ENCODE measurements around the gene PPP2R2C.

The PPP2R2C gene

DNA sequence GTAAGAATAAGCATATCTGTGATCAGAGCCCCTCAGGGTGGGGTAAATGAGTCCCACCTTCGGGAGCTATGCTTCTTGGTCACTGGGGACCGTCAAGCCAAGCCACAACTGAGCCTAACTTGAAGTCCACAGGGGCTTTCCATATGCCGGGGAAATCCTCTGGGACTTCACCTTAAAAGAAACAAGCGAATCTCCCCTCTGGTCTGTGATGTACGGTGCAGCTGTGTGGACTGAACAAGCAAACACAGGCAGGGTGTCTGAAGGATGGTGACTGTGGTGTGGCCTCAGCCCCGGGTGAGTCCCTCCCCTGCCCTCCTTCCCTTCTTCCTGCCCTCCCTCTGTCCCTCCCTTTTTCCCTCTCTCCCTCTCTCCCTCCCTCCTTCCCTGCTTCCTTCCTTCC is 29.7 kb upstream of the PPP2R2C start:
- H3K4me3 ChIP-seq (ENCODE audit: low read depth, low read length) = no peak overlapping the region
- H3K36me3 ChIP-seq = no peaks in the 10 kb centered on the region
- peaks cover 4% of the 10 kb centered on the region; the same call in 1 of the 2 replicates for H3K27me3 ChIP-seq
- H3K4me1 ChIP-seq = no peaks in the 10 kb centered on the region
- TF ChIP-seq CTCF (IDR thresholded peaks at IDR 0.05; ENCODE audit: low read depth, low read length) = no peak
- H3K9me3 ChIP-seq = no peaks in the 10 kb centered on the region
- DNase-seq = no peak

DNA sequence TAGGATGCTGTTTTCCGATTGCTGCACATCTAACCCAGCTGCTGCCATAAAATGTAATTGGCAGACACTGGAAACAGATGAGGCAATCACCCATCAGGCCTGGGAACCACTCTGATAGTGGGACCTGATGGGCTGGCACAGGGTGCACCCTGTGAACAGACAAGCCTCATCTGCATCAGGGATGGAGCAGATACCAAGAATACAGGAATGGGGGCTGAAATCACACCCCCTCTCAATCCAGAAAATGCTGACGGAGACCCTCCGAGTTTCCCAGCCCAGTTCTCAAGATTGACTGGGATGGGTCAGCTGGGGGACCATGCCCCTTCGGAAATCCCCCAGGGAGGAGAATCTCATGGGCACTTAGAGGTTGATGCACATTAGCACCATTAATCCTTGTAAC is 28.8 kb upstream of the PPP2R2C start:
- Histone ChIP-seq H3K4me3 (ENCODE audit: low read depth, low read length) (no peak overlapping the region), H3K9me3 (no peaks in the 10 kb centered on the region), H3K36me3 (no peaks in the 10 kb centered on the region), H3K4me1 (no peaks in the 10 kb centered on the region), H3K27me3 (peaks cover 4% of the 10 kb centered on the region; the same call in 1 of the 2 replicates)
- no peak for TF ChIP-seq CTCF (IDR thresholded peaks at IDR 0.05; ENCODE audit: low read depth, low read length)
- no peak for DNase-seq

DNA sequence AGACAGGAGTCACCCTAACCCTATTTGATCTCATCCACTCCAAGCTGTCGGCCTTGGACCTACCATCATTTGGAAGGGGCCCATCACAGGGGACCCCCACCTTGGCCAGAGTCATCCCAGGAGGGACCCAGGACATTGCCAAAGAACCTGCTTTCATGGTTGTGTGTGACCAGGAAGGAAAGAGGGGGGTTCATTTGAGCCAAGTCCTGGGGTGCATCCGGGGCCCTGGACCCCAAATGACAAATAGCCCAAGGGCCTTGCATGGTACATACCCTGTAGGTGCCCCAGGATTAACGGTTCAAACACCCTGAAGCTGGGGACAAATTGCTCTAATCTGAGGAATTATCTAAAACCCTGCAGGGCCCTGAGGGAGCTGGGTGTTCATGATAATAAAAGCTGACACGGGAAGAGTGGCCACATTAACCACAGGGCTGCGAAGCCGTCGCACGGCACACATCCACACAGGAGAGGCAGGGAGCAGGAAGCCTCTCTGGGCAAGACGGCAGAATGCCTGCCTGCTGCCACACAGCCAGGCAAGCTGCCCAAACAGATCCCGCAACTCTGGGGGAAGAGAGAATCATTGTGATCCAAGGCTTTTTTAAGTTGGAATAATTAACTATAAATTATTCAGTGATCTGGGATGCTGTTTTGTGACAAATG is 28.2 kb upstream of the PPP2R2C start:
- H3K4me1 ChIP-seq = no peaks in the 10 kb centered on the region
- H3K36me3 ChIP-seq = no peaks in the 10 kb centered on the region
- no peaks in the 10 kb centered on the region for H3K9me3 ChIP-seq
- TF ChIP-seq CTCF (IDR thresholded peaks at IDR 0.05; ENCODE audit: low read depth, low read length) = no peak
- H3K27me3 ChIP-seq = peaks cover 4% of the 10 kb centered on the region; the same call in 1 of the 2 replicates
- no peak overlapping the region for H3K4me3 ChIP-seq (ENCODE audit: low read depth, low read length)
- DNase-seq = no peak

DNA sequence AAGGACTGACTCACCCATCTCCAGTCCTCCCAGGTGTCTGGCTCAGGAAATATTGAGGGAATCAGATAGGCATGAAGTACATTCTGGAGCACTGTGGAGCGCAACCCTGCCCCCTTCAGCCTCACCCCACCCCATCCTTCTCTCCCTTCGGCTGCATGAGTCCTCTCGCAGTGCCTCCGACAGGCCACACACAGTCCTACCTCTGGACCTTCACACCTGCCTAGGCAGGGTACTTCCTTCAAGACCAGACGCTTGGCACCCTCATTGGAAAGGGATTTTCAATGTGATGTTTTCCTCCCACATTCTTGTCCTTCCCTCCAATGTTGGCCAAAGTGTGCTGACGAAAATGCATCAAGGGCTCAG is 26.8 kb upstream of the PPP2R2C start:
- DNase-seq = no peak
- no peak for TF ChIP-seq CTCF (IDR thresholded peaks at IDR 0.05; ENCODE audit: low read depth, low read length)
- H3K9me3 ChIP-seq = no peaks in the 10 kb centered on the region
- H3K27me3 ChIP-seq = peaks cover 4% of the 10 kb centered on the region; the same call in 1 of the 2 replicates
- no peaks in the 10 kb centered on the region for H3K36me3 ChIP-seq
- H3K4me3 ChIP-seq (ENCODE audit: low read depth, low read length) = no peak overlapping the region
- H3K4me1 ChIP-seq = no peaks in the 10 kb centered on the region

DNA sequence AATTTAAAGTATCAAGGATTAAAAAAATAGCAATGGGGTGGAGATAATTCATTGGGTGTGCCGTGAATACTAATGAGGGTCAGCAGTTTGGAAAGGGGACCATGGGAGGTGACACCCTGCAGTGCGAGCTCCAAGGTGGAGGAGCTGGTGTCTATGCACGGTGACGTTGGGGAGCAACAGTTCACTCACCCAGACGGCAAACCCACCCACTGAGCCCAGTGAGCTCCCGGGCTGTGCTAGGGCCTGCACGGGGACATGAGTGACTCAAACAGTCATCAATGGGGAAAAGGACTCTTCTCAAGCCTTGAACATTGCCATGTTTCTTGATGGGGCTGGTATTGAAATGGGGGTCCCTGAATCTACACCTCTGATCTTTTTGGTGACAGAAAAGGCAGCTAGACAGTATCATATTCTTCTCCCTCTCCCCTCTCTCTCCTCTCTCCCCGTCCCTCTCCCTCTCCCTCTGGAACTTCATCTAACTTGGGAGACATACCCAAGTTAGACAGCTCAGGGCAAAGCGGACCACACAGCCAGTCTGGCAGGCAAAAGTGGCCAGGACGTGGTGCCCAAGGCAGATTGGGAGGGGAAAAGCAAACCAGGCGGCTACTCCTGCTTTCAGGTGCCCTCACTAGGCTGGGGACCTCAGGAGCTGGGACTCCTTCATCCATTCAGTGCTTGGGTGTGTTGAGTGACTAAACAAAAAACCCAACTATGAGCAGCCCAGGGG is 26.3 kb upstream of the PPP2R2C start:
- no peak for TF ChIP-seq CTCF (IDR thresholded peaks at IDR 0.05; ENCODE audit: low read depth, low read length)
- Histone ChIP-seq H3K36me3 (no peaks in the 10 kb centered on the region), H3K4me3 (ENCODE audit: low read depth, low read length) (no peak overlapping the region), H3K27me3 (peaks cover 4% of the 10 kb centered on the region), H3K4me1 (no peaks in the 10 kb centered on the region), H3K9me3 (no peaks in the 10 kb centered on the region)
- DNase-seq = no peak

GRCh38 chr4:6497796-6498195 is 25.4 kb upstream of the PPP2R2C start:
- no peaks in the 10 kb centered on the region for H3K36me3 ChIP-seq
- peaks cover 4% of the 10 kb centered on the region for H3K27me3 ChIP-seq
- DNase-seq = no peak
- no peaks in the 10 kb centered on the region for H3K9me3 ChIP-seq
- no peak for TF ChIP-seq CTCF (IDR thresholded peaks at IDR 0.05; ENCODE audit: low read depth, low read length)
- H3K4me1 ChIP-seq = no peaks in the 10 kb centered on the region
- H3K4me3 ChIP-seq (ENCODE audit: low read depth, low read length) = no peak overlapping the region
